ENCODE measurements around the gene SAMHD1.

DNA sequence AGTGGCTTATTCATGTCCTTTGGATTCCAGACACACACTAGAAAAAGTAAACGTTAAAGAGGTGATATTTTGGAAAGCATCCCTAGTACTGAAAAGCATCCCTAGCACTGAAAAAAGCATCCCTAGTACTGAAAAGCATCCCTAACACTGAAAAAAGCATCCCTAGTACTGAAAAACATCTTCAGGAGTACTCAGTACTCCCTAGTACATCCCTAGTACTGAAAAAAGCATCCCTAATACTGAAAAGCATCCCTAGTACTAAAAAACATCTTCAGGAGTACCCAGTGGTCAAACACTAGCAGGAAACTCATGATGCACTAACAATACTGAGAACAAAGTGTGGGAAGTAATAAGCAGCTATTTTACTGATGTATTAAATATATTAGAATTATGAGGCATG is 45.6 kb upstream of the SAMHD1 start:
- TF ChIP-seq, protein P1, sequence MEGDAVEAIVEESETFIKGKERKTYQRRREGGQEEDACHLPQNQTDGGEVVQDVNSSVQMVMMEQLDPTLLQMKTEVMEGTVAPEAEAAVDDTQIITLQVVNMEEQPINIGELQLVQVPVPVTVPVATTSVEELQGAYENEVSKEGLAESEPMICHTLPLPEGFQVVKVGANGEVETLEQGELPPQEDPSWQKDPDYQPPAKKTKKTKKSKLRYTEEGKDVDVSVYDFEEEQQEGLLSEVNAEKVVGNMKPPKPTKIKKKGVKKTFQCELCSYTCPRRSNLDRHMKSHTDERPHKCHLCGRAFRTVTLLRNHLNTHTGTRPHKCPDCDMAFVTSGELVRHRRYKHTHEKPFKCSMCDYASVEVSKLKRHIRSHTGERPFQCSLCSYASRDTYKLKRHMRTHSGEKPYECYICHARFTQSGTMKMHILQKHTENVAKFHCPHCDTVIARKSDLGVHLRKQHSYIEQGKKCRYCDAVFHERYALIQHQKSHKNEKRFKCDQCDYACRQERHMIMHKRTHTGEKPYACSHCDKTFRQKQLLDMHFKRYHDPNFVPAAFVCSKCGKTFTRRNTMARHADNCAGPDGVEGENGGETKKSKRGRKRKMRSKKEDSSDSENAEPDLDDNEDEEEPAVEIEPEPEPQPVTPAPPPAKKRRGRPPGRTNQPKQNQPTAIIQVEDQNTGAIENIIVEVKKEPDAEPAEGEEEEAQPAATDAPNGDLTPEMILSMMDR (IDR thresholded peaks at IDR 0.05): no peak
- TF ChIP-seq POLR2A (IDR thresholded peaks at IDR 0.05): no peak
